ENCODE measurements around the gene CNRIP1.
"Not testable (repeated sequence)": the region's sequence is repeated elsewhere in the genome, so short reads cannot be mapped to it uniquely, and the experiment has no call there.

CNRIP1 gene

DNA sequence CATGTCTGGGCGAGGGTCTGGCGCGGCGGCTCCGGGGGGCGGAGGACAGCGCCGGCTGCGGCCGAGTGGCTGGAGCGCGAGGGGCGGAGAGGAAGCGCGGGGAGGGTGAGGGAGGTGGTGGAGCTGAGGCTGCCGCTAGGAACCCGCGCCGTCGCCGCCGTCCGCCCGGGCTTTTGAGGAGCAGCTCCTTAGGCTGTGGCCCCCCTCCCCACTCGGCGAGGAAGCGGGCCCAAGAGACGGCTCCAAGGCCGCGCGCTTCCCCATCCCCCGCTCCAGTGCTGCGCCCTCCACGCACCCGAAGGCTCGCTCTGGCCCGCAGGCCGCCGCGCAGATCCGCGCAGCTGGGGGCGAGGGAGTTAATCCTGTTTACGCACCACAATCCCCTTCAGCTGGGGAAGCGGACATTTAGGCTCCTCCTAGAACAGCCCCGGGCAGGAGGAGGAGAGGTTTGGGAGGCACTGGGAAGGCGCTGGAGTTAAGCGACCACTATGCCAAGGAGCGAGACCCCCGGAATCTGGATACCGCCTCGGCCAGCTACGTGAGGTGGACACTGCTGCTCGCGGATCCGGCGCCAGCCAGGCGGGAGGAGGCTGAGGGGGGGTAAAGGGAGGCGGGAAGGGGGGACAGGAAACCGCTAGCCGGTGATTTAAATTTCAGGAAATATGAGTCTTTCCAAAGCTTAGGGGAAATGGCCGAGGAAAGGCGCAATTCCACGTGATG lies at the start of gene CNRIP1:
TSS of gene CNRIP1 (minus strand) at position 552 of the 720 bp plus-strand sequence. CDS start at position 3, 549 bp downstream.
- in situ Hi-C loops (cut with MboI; ENCODE audit: low sequenced_read_pairs) = no loop called here

GRCh38 chr2:68369337-68369734 lies 49.6 kb upstream of the CNRIP1 start:
- in situ Hi-C loops (cut with MboI; ENCODE audit: low sequenced_read_pairs) = no loop called here

DNA sequence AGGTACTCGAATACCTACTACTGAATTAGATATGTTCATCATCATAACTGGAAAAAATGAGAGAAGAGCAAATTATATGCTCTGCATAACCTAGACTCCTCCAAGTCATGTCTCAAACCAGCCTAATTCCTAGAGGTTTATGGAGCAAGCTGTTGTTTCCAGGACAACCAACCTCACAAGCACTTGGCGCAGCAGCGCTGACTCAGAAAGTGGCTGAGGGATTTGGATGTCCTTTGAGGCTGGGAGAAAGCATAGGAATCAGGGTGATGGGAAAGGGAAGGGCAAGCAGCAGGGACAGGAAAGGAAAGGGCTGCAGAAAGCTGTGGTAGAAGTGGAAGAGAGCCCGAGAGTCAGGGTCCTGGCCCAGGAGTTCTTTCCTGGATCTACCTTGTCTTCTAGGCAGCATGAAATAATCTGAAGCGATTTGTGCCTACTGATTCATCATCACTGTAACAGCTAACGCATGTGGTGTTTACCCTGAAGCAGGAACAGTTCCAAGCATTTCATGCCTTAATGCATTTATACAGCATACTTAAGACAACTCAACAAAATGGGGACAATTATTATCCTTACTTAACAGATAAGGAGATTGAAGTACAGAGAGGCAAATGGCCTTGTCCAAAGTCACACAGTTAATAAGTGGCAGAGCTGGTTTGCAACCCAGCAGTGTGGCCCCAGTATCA lies 49.0 kb upstream of the CNRIP1 start:
- in situ Hi-C loops (cut with MboI; ENCODE audit: low sequenced_read_pairs) = no loop called here

- in situ Hi-C loops (cut with MboI; ENCODE audit: low sequenced_read_pairs) = no loop called here
Observed at GRCh38 chr2:68367953-68368653, 48.4 kb upstream of the CNRIP1 start.

- in situ Hi-C loops (cut with MboI; ENCODE audit: low sequenced_read_pairs) = no loop called here
Observed at GRCh38 chr2:68366083-68366560, 46.4 kb upstream of the CNRIP1 start.

DNA sequence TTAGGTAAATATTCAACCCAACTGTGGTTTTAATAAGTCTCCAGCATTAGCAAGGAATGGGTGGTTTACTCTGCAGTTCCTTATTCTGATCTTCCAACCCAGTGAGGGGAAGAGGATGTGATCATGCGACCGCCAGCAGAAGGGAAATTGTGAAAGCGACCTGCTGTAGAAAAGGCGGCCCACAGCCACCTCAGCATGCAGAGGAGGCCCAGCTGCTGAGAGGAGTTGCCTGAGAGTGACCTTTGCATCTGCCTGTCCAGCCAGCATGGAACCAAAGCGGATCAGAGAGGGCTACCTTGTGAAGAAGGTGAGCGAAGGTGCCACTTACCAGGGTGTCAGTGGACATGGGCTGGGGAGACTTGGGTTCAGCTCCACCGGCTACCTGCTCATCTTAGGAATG lies 45.3 kb upstream of the CNRIP1 start, which contains the start of gene PLEK:
TSS of gene PLEK (plus strand) at position 196 of the 400 bp plus-strand sequence. CDS start at position 266, 70 bp downstream.
- in situ Hi-C loops (cut with MboI; ENCODE audit: low sequenced_read_pairs) = no loop called here

DNA sequence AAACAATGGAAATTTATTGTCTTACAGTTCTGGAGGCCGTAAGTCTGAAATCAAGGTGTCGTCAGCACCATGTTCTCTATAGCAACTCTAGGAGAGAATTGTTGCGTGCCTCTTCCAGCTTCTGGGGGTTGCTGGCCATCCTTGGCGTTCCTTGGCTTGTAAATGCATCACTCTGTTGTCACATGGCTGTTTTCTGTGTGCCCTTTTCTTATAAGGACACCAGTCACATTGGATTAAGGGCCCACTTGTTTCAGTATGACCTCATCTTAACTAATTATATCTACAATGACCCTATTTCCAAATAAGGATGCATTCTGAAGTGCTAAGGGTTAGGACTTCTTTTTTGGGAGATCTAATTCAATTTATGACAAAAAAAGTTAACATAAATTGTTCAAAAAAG lies 44.0 kb upstream of the CNRIP1 start:
- in situ Hi-C loops (cut with MboI; ENCODE audit: low sequenced_read_pairs) = no loop called here

DNA sequence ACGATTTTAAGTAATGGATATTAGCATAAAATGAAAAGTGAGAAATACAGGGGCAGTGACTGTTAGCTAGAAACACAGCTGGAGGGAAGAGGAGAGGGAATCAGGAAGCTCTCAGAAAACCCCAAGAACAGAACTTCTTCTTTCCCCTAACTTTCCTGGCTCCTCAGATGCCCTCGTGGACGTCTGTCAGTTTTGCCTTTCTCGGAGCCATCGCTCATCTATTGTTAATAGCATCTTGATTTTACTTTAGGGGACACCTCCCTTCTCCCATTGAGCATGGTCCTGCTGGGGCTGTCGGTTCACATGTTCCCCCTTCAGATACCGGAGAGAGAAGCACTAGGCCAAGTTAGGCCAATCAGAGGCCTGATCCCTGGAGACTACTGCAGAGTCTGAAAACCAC lies 43.0 kb upstream of the CNRIP1 start:
- in situ Hi-C loops (cut with MboI; ENCODE audit: low sequenced_read_pairs) = no loop called here

DNA sequence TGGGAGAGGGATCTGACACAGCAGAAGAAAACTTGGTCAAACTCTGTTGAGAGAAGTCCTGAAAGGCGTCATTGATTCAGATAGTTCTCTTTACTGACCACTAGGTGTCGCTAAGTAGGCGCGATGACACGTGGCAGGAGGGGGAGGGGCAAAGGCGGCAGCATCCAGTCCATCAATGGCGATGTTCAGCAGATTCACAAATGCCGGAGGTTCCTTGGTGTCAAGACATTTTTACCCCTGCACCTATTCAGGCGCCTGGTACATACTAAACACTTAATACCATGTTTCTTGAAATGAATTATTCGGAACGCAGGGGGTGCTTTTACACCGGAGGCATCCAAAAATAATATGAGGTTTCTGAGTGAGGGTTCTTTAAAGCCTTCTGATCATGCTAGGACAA lies 42.3 kb upstream of the CNRIP1 start:
- in situ Hi-C loops (cut with MboI; ENCODE audit: low sequenced_read_pairs) = no loop called here

DNA sequence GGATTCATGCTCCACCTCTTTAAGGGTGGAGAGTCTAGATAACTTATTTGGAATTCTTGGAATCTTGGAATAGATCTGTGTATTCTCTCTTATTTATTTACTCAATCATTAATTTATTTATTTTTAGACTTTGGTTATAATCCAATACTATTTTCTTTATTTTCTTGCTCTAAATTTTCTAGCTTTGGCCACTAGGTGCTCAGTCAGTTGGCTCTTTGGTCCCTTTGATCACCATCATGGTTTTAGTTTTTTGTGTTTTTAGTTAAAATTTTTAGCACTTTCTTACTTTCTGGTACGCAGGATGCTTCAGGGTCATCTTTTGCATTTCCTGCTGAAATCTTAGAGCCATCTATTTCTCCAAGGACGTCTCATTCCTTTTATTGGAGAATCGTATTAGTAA lies 40.1 kb upstream of the CNRIP1 start:
- in situ Hi-C loops (cut with MboI; ENCODE audit: low sequenced_read_pairs) = no loop called here

GRCh38 chr2:68357605-68358337 lies 38.0 kb upstream of the CNRIP1 start:
- in situ Hi-C loops (cut with MboI; ENCODE audit: low sequenced_read_pairs) = no loop called here

GRCh38 chr2:68356599-68357239 lies 37.0 kb upstream of the CNRIP1 start:
- in situ Hi-C loops (cut with MboI; ENCODE audit: low sequenced_read_pairs) = no loop called here

GRCh38 chr2:68352651-68353391 lies 33.1 kb upstream of the CNRIP1 start:
- in situ Hi-C loops (cut with MboI; ENCODE audit: low sequenced_read_pairs) = no loop called here

DNA sequence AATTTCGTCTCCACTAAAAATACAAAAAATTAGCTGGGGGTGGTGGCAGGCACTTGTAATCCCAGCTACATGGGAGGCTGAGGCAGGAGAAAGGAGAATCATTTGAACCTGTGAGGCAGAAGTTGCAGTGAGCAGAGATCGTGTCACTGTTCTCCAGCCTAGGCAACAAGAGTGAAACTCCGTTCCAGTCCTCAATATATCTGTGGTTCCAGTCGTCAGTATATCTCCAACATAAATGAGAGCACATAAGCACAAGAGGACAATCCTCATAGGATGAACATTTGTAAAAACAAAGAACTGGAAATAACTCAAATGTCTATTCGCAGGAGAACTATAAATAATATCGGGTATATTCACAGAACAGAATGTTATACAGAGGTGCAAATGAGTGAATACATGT lies 32.2 kb upstream of the CNRIP1 start:
- in situ Hi-C loops (cut with MboI; ENCODE audit: low sequenced_read_pairs) = no loop called here

GRCh38 chr2:68349091-68349490 lies 29.3 kb upstream of the CNRIP1 start:
- in situ Hi-C loops (cut with MboI; ENCODE audit: low sequenced_read_pairs) = not testable (repeated sequence)

GRCh38 chr2:68345129-68345875 lies 25.6 kb upstream of the CNRIP1 start:
- in situ Hi-C loops (cut with MboI; ENCODE audit: low sequenced_read_pairs) = no loop called here

- in situ Hi-C loops (cut with MboI; ENCODE audit: low sequenced_read_pairs) = no loop called here
Observed at GRCh38 chr2:68344031-68344430, 24.3 kb upstream of the CNRIP1 start.

- in situ Hi-C loops (cut with MboI; ENCODE audit: low sequenced_read_pairs) = no loop called here
Observed at GRCh38 chr2:68342470-68342869, 22.7 kb upstream of the CNRIP1 start.

- in situ Hi-C loops (cut with MboI; ENCODE audit: low sequenced_read_pairs) = no loop called here
Observed at GRCh38 chr2:68341583-68341982, 21.8 kb upstream of the CNRIP1 start.
